CD14-positive monocyte (primary cell): ENCODE data around the gene TEF. TPM values are rescaled to one million over a fixed set of nuclear protein-coding genes. Genes with fewer than 3 reads are reported as not detected.
A peak's percentile ranks its signal among the peaks of the same experiment; 100 is the strongest.

Experiments used
- DNase-seq, 3 donors: peaks; one replicate each; pipeline ENCODE4 v3.0.0-alpha.2; 2011 to 2022
- H2AFZ ChIP-seq: 2 replicates; pipeline ENCODE4 v1.6.0; 2012; ENCODE audit warnings: mild to moderate bottlenecking, low read depth, low read length, inconsistent platforms; ENCODE audit not compliant: insufficient read depth, poor library complexity, severe bottlenecking
- H3K27ac ChIP-seq, 2 donors: 1 replicate in 1 of 2; 2 replicates in 1 of 2; pipeline ENCODE4 v1.5.1; 2012 to 2013; ENCODE audit warnings: low read length in 2 of 2, control low read depth in 1 of 2, inconsistent platforms in 1 of 2, low read depth in 1 of 2, mild to moderate bottlenecking in 1 of 2
- H3K27me3 ChIP-seq, 2 donors: one replicate each; pipeline versions ENCODE4 v1.6.0 to v1.6.1; 2011 to 2013; ENCODE audit warnings: low read length in 2 of 2; ENCODE audit not compliant: control insufficient read depth in 2 of 2, insufficient read depth in 2 of 2
- H3K36me3 ChIP-seq, 2 donors: replicated peaks in 1 of 2; 1 replicate in 1 of 2; 2 replicates in 1 of 2; pipeline versions ENCODE4 v1.5.1 to v1.6.1; 2012 to 2013; ENCODE audit warnings: low read length in 2 of 2, control low read depth in 1 of 2, inconsistent platforms in 1 of 2, mild to moderate bottlenecking in 1 of 2; ENCODE audit not compliant: insufficient read depth in 2 of 2, control insufficient read depth in 1 of 2
- H3K4me1 ChIP-seq, 2 donors: 1 replicate in 1 of 2; 2 replicates in 1 of 2; pipeline versions ENCODE4 v1.5.1 to v1.6.1; 2012 to 2013; ENCODE audit warnings: low read length in 2 of 2, control low read depth in 1 of 2, inconsistent platforms in 1 of 2, mild to moderate bottlenecking in 1 of 2, moderate library complexity in 1 of 2; ENCODE audit not compliant: insufficient read depth in 2 of 2, control insufficient read depth in 1 of 2
- H3K4me2 ChIP-seq: replicated peaks from 2 replicates; pipeline ENCODE3; 2012; ENCODE audit warnings: low read length, moderate library complexity, mild to moderate bottlenecking; ENCODE audit not compliant: poor library complexity, severe bottlenecking; ENCODE audit errors: extremely low read depth
- H3K4me3 ChIP-seq, 3 experiments: fragments of 200-600 bp in 1 of 3; sonication (generic) in 1 of 3; replicated peaks in 1 of 3; 1 replicate in 2 of 3; 2 replicates in 1 of 3; pipeline ENCODE4 v1.5.1; 2011 to 2013; ENCODE audit warnings: low read length in 3 of 3, mild to moderate bottlenecking in 3 of 3, control low read depth in 2 of 3, low read depth in 2 of 3, inconsistent platforms in 1 of 3, moderate library complexity in 1 of 3
- H3K79me2 ChIP-seq: 2 replicates; pipeline ENCODE4 v1.6.0; 2012; ENCODE audit warnings: mild to moderate bottlenecking, control low read depth, inconsistent platforms, low read length, moderate library complexity; ENCODE audit not compliant: insufficient read depth
- H3K9ac ChIP-seq: 2 replicates; pipeline ENCODE4 v1.6.0; 2017; ENCODE audit warnings: low read length, mild to moderate bottlenecking; ENCODE audit not compliant: insufficient read depth, poor library complexity, severe bottlenecking
- H3K9me3 ChIP-seq, 2 donors: replicated peaks in 1 of 2; 1 replicate in 1 of 2; 2 replicates in 1 of 2; pipeline versions ENCODE4 v1.5.1 to v1.6.1; 2012 to 2013; ENCODE audit warnings: low read length in 2 of 2, control low read depth in 1 of 2; ENCODE audit not compliant: control insufficient read depth in 1 of 2, insufficient read depth in 1 of 2
- H4K20me1 ChIP-seq: 2 replicates; pipeline ENCODE4 v1.6.0; 2012; ENCODE audit warnings: mild to moderate bottlenecking, low read length, control low read depth, moderate library complexity; ENCODE audit not compliant: insufficient read depth
- H3K27ac Mint-ChIP-seq, 7 donors: one replicate each; pipeline ENCODE4 v1.8.0; 2020; ENCODE audit warnings: mild to moderate bottlenecking in 7 of 7, mixed read lengths in 7 of 7, moderate library complexity in 6 of 7, inconsistent platforms in 2 of 7
- H3K27me3 Mint-ChIP-seq, 3 donors: one replicate each; pipeline ENCODE4 v1.8.0; 2021 to 2022; ENCODE audit warnings: low read depth in 3 of 3, mild to moderate bottlenecking in 3 of 3, mixed read lengths in 3 of 3, moderate library complexity in 3 of 3, inconsistent platforms in 1 of 3
- H3K36me3 Mint-ChIP-seq, 2 donors: one replicate each; pipeline ENCODE4 v1.8.0; 2020; ENCODE audit warnings: mixed read lengths in 2 of 2, inconsistent platforms in 1 of 2, mild to moderate bottlenecking in 1 of 2
- H3K4me1 Mint-ChIP-seq: one replicate; pipeline ENCODE4 v1.8.0; 2020; ENCODE audit warnings: mild to moderate bottlenecking, mixed read lengths
- H3K4me3 Mint-ChIP-seq, 2 donors: one replicate each; pipeline ENCODE4 v1.8.0; 2020; ENCODE audit warnings: mild to moderate bottlenecking in 2 of 2, mixed read lengths in 2 of 2, moderate library complexity in 1 of 2
- H3K9me3 Mint-ChIP-seq, 7 donors: one replicate each; pipeline ENCODE4 v1.8.0; 2020 to 2022; ENCODE audit warnings: mixed read lengths in 7 of 7, mild to moderate bottlenecking in 6 of 7, moderate library complexity in 6 of 7, inconsistent platforms in 2 of 7
- whole genome bisulfite sequencing: methylation state at CpG from one replicate; pipeline ENCODE4 v1.1.5; 2013; ENCODE audit warnings: missing lambda C conversion rate; ENCODE audit not compliant: insufficient coverage; 5-methylcytosine and 5-hydroxymethylcytosine counted together
- intact Hi-C, 2 donors: fragments of 100-400 bp; cut with micrococcal nuclease; formaldehyde crosslinking; loops; one replicate each; pipeline versions ENCODE4 v1.15.0 to v1.15.1; 2023
- polyA plus RNA-seq, 3 donors: library from polyadenylated mRNA; depleted of rRNA in 1 of 3; unstranded in 2 of 3; stranded (reverse) in 1 of 3; fragments of 300-500 nt in 2 of 3; fragments of >200 nt in 1 of 3; fragmentation: Illumina TruSeq in 2 of 3; gene quantifications; 1 replicate in 2 of 3; 2 replicates in 1 of 3; pipeline ENCODE4 v1.2.3, GENCODE V29; 2012 to 2021
- TF ChIP-seq, protein P1 (sequence below): fragments of 200-600 bp; IDR thresholded peaks from one replicate; pipeline ENCODE4 v1.8.0; 2022; ENCODE audit warnings: antibody characterized with exemption, mild to moderate bottlenecking

The TEF gene
- polyA plus RNA-seq, 3 donors: 0.71 to 1.7 (median 1.1) TPM

DNA sequence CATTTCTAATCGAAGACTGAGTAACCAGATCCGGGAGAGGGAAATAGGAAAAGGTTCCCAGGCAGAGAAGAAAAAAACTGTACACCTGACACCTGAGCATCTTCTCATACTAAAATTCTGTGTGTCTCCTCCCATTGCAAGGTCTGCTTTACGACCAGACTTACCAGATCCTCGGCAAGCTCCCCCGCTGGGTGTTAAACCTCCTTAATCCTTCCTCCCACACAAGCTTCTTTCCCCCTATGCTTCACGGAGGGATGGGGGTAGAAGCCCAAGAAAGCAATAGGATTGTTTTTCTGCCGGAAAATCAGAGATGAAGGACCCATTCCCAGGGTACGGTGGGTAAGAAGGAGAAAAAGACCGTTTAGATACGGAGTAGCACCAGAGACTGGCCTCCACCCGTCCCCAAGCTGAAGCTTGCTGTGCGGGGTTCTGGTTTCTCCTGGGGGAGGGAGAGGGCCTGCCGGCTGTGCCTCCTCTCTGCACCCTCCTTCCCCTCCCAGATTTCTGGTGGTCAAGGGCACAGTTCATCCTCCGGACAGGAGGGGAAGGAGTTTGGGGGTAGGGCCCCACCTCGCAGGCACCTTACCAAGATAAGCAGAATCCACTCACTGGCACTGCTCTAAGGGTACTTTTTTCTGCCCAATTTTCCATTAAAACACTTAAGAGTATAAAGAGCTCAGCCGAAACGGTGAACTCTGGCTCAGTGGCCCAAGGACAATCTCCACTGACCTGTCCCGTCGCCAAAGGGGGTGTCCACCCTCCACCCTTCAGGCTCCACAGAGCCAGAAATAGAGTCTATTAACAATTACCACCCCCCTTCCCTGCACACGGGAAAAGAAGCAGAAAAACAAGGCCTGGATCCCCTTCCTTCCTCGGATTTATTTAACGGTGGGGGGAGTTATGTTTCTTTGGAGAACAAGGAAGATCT lies 63.7 kb downstream of the TEF start:
- peak overlapping the region; percentile 97 to 98 for H3K4me3 Mint-ChIP-seq
- Histone ChIP-seq H3K4me1 (peaks cover 19 to 34% of the 10 kb centered on the region in 2 donors), H3K27ac (peak overlapping the region; percentile 89 to 99), H3K9ac (peak overlapping the region; percentile 87), H3K4me3 (peak overlapping the region; percentile 73 to 99 (median 93)), H2AFZ (peak overlapping the region; percentile 73), H3K9me3 (no peaks in the 10 kb centered on the region), H3K27me3 (no peaks in the 10 kb centered on the region), H3K4me2 (peak overlapping the region; percentile 99), H3K79me2 (peaks cover 69% of the 10 kb centered on the region), H4K20me1 (peaks cover 50% of the 10 kb centered on the region), H3K36me3 (peaks cover 0 to 4% of the 10 kb centered on the region in 2 donors)
- peaks cover 5 to 17% of the 10 kb centered on the region in 2 donors for H3K36me3 Mint-ChIP-seq
- H3K9me3 Mint-ChIP-seq: no peaks in the 10 kb centered on the region
- peaks cover 0 to 2% (median 1%) of the 10 kb centered on the region in 3 donors for H3K27me3 Mint-ChIP-seq
- H3K27ac Mint-ChIP-seq: peak overlapping the region; percentile 79 to 99 (median 92)
- DNase-seq: peak in 1 of 3 donors; percentile 15
- TF ChIP-seq, protein P1, sequence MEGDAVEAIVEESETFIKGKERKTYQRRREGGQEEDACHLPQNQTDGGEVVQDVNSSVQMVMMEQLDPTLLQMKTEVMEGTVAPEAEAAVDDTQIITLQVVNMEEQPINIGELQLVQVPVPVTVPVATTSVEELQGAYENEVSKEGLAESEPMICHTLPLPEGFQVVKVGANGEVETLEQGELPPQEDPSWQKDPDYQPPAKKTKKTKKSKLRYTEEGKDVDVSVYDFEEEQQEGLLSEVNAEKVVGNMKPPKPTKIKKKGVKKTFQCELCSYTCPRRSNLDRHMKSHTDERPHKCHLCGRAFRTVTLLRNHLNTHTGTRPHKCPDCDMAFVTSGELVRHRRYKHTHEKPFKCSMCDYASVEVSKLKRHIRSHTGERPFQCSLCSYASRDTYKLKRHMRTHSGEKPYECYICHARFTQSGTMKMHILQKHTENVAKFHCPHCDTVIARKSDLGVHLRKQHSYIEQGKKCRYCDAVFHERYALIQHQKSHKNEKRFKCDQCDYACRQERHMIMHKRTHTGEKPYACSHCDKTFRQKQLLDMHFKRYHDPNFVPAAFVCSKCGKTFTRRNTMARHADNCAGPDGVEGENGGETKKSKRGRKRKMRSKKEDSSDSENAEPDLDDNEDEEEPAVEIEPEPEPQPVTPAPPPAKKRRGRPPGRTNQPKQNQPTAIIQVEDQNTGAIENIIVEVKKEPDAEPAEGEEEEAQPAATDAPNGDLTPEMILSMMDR: no peak
- WGBS: 2% methylated on average over 7 of the region's 22 CpGs
- intact Hi-C loops: loop anchor here (2.0 to 10.0 kb wide), 4 partner anchors 23 to 179 kb away; partner anchors contain the start of genes TEF (in 2 of the 2), ACO2 (in 1 of the 2), DESI1 (in 1 of the 2) and PHF5A (in 1 of the 2)
- H3K4me1 Mint-ChIP-seq: peaks cover 32% of the 10 kb centered on the region

DNA sequence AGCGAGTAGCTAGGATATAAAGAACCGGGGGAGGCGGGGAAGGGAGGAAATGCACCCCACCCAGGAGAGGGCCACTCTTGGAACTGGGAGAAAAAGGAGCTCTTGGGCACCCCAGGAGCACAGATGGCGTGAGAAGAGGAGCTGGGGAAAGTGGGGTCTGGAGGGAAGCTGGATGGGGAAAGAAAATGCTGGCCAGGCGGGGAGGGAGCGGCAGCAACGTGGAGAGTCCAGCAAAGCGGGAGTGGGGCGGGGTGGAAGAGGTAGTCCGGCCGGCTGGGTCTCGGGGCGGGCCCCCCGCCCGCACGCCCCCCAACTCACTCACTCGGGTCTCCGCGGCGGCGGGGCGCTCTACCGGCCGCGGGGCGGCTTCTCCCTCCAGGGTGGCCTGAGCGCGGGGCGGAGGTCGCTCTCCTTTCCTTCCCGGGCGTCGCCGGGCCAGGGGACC lies 64.3 kb downstream of the TEF start:
- Histone ChIP-seq H3K4me3 (peak overlapping the region; percentile 73 to 99 (median 93)), H3K4me2 (peak overlapping the region; percentile 99), H2AFZ (peak overlapping the region; percentile 73), H3K9me3 (no peaks in the 10 kb centered on the region), H3K27me3 (no peaks in the 10 kb centered on the region), H3K79me2 (peaks cover 62% of the 10 kb centered on the region), H3K36me3 (no peaks in the 10 kb centered on the region), H3K9ac (peak overlapping the region; percentile 87), H3K27ac (peak overlapping the region; percentile 89 to 99), H4K20me1 (peaks cover 44% of the 10 kb centered on the region), H3K4me1 (peaks cover 19 to 34% of the 10 kb centered on the region in 2 donors)
- peaks cover 32% of the 10 kb centered on the region for H3K4me1 Mint-ChIP-seq
- H3K27me3 Mint-ChIP-seq: peaks cover 0 to 2% (median 1%) of the 10 kb centered on the region in 3 donors
- intact Hi-C loops: loop anchor here (2.0 to 10.0 kb wide), 4 partner anchors 23 to 179 kb away; partner anchors contain the start of genes TEF (in 2 of the 2), ACO2 (in 1 of the 2), DESI1 (in 1 of the 2) and PHF5A (in 1 of the 2)
- no peaks in the 10 kb centered on the region for H3K9me3 Mint-ChIP-seq
- DNase-seq: peak in 1 of 3 donors; percentile 15
- 0% methylated on average over 14 of the region's 34 CpGs for WGBS
- TF ChIP-seq, protein P1: no peak
- H3K27ac Mint-ChIP-seq: peak overlapping the region; percentile 86 to 99 (median 97)
- peak overlapping the region; percentile 97 to 98 for H3K4me3 Mint-ChIP-seq
- H3K36me3 Mint-ChIP-seq: peaks cover 5 to 13% of the 10 kb centered on the region in 2 donors
